HG02571 (cell line): ENCODE data around the gene BRD9.

ENCODE experiments used
- ATAC-seq: cut with Tn5 transposase; IDR thresholded peaks from one replicate; pipeline ENCODE4 v1.9.1; 2021; ENCODE audit warnings: mild to moderate bottlenecking, moderate library complexity; ENCODE audit not compliant: unreplicated experiment

Gene BRD9

GRCh38 chr5:819078-819477 is 73.5 kb downstream of the BRD9 start:
- no peak for ATAC-seq

- no peak for ATAC-seq
Measured at GRCh38 chr5:816176-816575, 76.4 kb downstream of the BRD9 start.

- no peak for ATAC-seq
Measured at GRCh38 chr5:815449-815848, 77.2 kb downstream of the BRD9 start.
